SK-N-MC (cell line): ENCODE measurements around the gene CDK4.

Source experiments
- EZH2 ChIP-seq: fragments of 200-600 bp; sonication (generic); IDR thresholded peaks from one replicate; pipeline ENCODE4 v1.6.1; 2017; ENCODE audit warnings: antibody characterized with exemption
- POLR2AphosphoS5 ChIP-seq: IDR thresholded peaks from 2 replicates; pipeline ENCODE4 v1.6.1; 2012; ENCODE audit warnings: mild to moderate bottlenecking, low read depth, low read length, borderline replicate concordance

GRCh38 chr12:57769594-57769993 lies 17.5 kb upstream of the CDK4 start:
- TF ChIP-seq EZH2 (no peak), POLR2AphosphoS5 (no peak)
